HG03520 (cell line): ENCODE data around the gene SLC41A3.
"Not testable (repeated sequence)": the region's sequence is repeated elsewhere in the genome, so short reads cannot be mapped to it uniquely, and the experiment has no call there.

ENCODE experiments used
- ATAC-seq: cut with Tn5 transposase; IDR thresholded peaks from one replicate; pipeline ENCODE4 v1.9.1; 2021; ENCODE audit warnings: mild to moderate bottlenecking, moderate library complexity; ENCODE audit not compliant: unreplicated experiment

The SLC41A3 gene

GRCh38 chr3:126107203-126107939 lies 23.4 kb upstream of the SLC41A3 start:
- no peak for ATAC-seq

GRCh38 chr3:126106336-126107202 lies 22.6 kb upstream of the SLC41A3 start:
- no peak for ATAC-seq

DNA sequence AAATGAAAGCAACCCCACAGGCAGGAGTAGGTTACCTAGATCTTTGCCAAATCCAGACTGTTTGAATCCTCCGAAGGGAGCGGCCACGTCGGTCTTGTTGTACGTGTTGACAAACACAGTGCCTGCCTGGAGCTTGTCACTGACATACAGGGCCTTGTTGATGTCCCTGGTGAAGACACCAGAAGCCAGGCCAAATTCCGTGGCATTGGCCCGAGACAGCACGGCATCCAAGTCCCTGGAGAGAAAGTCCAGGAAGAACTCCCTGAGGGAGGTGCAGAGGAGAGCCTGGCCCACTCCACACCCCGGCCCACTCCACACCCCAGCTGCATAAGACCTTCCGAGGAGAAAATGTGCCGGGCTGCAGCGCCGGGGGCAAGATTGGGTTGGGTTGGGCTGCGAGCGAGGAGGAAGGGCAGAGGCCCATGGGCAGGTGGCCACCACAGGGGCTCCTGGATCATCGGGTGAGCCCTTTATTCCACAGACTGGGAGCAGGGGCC lies 21.8 kb upstream of the SLC41A3 start:
- ATAC-seq: no peak

DNA sequence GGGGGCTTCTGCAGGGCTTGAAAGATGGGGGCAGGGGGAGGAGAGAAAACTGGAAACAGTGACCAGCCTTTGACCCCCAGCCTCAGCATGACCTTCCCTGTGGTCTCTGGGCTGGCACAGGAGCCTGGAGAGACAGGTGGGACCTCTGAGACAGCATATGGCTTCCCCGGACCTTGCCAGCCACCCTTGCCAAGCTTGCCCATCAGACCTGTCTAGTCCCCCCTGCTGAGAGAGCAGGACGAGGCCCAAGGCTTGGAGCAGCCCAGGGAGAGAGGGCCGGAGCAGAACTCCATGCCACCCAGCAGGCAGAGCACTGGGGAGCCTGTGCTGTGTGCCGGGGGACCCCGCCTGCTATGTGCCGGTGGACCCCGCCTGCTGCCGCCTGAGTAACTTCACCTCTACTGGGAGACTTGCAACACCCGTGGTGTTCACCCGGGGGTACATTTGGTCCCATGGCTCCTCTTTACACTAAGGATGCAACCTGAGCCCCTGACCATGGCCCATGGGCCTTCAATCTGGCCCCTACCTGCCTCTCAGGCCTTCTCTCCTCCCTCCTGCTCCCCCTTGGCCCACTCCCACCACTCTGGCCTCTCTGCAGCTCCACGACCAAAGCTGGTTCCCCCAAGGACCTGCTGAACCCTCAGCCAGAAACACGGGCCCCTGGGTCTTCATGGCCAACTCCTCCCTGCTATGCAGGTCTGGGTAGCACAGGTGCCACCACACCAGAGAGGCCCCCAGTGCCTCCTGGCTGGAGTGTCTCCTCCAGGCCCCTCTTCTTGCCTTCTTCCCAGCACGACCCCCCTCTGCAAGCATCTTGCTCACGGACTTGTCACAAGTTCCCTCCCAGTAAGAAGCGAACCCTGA lies 21.1 kb upstream of the SLC41A3 start:
- no peak for ATAC-seq

GRCh38 chr3:126104028-126104635 lies 20.2 kb upstream of the SLC41A3 start:
- ATAC-seq: no peak

DNA sequence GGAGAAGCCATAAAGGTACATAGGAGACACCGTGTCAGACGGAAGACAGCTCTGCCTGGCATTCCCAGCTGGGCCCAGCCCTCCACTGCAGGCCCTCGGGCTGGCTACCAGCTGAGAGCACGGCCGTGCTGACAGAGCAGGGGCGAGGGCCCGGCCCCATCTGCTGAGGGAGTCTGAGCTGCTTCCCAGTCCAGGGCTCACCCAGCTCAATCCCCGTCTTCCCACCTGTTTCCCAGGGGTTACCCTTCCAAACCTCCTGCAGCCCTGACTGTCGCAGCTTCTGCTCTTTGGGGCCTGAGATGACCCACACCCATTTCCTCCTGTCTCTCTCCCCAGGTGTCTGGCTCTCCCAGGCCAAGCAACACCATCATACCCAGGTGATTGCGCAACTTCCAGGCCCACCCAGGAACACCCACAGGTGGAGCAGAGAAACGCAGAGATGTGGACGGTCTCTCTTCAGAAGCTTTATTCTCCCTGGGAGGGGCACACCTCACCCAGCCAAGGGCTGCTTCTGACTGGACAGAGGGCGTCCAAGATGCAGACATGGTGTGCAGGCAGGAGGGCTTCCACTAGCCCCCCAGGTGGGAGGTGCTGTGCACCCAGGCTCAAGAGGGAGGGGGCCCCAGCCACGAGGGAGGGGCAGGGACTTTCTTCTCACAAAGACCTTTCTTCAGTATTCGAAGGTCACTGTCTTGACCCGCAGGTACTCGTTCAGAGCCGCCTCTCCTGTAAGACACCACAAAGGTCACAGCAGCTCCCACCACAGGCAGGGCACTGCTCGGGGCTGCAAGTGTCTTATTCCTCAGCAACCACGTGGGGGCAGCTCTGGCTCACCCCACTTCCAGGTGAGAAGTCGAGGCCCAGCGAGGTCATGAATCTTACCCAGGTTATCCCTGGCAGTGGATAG lies 19.4 kb upstream of the SLC41A3 start:
- no peak for ATAC-seq

DNA sequence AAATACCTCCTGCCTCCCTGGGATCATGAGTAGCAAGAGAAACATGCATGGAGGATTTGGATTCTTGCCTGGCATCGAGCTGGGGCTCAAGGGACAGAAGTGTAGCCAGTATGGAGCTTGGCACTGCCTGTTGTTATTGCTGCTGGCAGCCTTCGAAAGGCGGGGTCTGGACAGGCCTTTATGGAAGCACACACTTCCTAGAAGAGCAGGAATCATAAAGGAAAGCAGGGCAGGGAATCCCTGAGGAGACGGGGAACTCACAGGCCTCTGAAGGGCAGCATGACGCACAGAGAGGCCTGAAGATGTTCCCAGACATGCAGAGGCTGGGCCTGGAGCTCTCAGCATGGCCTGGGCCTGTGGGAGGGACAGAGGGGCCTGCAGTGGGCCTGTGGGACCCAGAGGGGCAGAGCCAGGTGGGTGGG lies 18.6 kb upstream of the SLC41A3 start:
- no peak for ATAC-seq

DNA sequence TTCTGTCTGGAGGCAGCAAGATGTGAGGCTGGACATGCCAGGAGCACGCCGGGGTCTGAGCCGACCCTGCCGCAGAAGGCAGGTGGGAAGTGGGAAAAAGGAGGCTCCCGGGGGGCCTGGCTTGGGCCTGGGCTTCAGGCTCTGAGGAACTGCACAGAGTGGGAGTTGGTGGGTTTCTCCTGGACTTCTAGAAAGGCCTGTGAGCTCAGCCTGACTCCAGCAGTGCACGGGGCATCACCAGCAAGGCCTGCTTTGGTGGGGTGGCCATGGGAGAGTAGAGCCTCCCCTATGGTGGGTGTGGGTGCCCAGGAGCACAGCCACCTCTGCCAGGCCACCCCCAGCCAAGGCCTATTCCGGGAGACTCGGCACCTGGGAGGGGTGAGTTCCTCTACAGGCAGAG lies 18.1 kb upstream of the SLC41A3 start:
- no peak for ATAC-seq

- no peak for ATAC-seq
Measured at GRCh38 chr3:126101521-126101982, 17.6 kb upstream of the SLC41A3 start.

GRCh38 chr3:126100634-126101301 lies 16.8 kb upstream of the SLC41A3 start:
- ATAC-seq: peak; percentile 73

DNA sequence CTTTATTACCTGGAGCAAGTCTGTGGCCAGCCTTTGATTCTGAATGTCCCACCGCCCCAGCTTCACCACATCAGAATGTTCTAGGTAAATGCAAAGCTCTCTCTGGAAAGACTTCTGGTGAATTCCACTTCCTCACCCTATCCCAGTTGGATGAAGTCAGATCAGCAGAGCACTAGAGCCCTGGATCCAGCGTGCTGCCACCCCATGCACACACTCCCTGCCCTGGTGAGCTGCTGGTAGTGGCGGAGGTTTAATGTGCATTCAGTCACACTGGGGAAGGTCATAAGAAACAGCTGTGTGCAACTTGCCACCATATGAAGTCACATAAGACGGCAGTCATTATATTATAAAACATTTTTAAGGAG lies 16.3 kb upstream of the SLC41A3 start:
- ATAC-seq: no peak

- ATAC-seq: no peak
Measured at GRCh38 chr3:126098391-126098858, 14.5 kb upstream of the SLC41A3 start.

GRCh38 chr3:126097801-126098200 lies 13.9 kb upstream of the SLC41A3 start:
- ATAC-seq: no peak

GRCh38 chr3:126096274-126096673 lies 12.3 kb upstream of the SLC41A3 start:
- not testable (repeated sequence) for ATAC-seq

- not testable (repeated sequence) for ATAC-seq
Measured at GRCh38 chr3:126092128-126092527, 8.2 kb upstream of the SLC41A3 start.

- no peak for ATAC-seq
Measured at GRCh38 chr3:126087552-126088175, 3.7 kb upstream of the SLC41A3 start.

DNA sequence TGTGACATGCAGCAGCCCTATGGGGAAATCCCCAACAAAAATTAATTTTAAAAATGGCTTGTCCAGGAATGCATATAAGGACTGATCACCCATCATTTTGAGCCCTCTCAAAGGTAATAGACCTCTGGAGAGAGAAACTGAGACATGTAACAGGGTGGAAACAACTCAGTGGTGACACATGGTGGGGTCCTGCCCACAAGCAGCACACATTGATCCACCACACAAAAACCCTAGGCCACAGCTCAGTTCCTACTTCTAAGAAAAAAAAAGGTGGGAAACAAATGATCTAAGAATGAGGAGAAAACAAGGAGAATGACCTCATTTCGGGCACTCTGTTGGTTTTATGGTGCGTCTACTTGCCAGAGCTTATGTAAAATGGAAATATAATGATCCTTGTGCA lies 1.9 kb upstream of the SLC41A3 start:
- ATAC-seq: no peak

GRCh38 chr3:126085276-126085675 lies 1.4 kb upstream of the SLC41A3 start:
- ATAC-seq: no peak
